Renal cortex interstitium (tissue), 15 donors: ENCODE measurements around the gene FCRL6. TPM values are rescaled to one million over a fixed set of nuclear protein-coding genes. Genes with fewer than 3 reads are reported as not detected.

Experiments used
- DNase-seq, 11 donors: peaks; one replicate each; pipeline ENCODE4 v3.0.0-alpha.2; 2013; ENCODE audit warnings: low read depth in 9 of 11, low spot score in 4 of 11; ENCODE audit errors: extremely low read depth in 1 of 11
- long read RNA-seq, 16 experiments: transcript quantifications; one replicate each; lab custom pipeline, GENCODE V29; 2026
- polyA plus RNA-seq, 3 donors: library from polyadenylated mRNA; unstranded; fragments of 120-200 nt; gene quantifications; one replicate each; pipeline ENCODE4 v1.2.1, GENCODE V29; 2013; ENCODE audit not compliant: insufficient read length in 3 of 3

Gene FCRL6, protein sequence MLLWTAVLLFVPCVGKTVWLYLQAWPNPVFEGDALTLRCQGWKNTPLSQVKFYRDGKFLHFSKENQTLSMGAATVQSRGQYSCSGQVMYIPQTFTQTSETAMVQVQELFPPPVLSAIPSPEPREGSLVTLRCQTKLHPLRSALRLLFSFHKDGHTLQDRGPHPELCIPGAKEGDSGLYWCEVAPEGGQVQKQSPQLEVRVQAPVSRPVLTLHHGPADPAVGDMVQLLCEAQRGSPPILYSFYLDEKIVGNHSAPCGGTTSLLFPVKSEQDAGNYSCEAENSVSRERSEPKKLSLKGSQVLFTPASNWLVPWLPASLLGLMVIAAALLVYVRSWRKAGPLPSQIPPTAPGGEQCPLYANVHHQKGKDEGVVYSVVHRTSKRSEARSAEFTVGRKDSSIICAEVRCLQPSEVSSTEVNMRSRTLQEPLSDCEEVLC
- under 1 TPM; 0.19 to 0.32 (median 0.20) TPM for polyA plus RNA-seq
- long read RNA-seq, donor 1: 0 reads
- long read RNA-seq, donor 2: 0 reads
- long read RNA-seq, donor 3: 0 reads
- long read RNA-seq, donor 4: 0 reads
- long read RNA-seq, donor 5: 0 reads
- long read RNA-seq, donor 6: 0 reads
- long read RNA-seq, donor 7: 0 reads
- long read RNA-seq, donor 8: 0 reads
- long read RNA-seq, donor 9: 0 reads
- long read RNA-seq, donor 10: 0 reads
- long read RNA-seq, donor 11: 0 reads
- long read RNA-seq, donor 12: 0 reads
- long read RNA-seq, donor 13: 0 reads
- long read RNA-seq, donor 14: 0 reads
- long read RNA-seq, donor 15: 0 reads
- long read RNA-seq, donor 16: 0 reads

DNA sequence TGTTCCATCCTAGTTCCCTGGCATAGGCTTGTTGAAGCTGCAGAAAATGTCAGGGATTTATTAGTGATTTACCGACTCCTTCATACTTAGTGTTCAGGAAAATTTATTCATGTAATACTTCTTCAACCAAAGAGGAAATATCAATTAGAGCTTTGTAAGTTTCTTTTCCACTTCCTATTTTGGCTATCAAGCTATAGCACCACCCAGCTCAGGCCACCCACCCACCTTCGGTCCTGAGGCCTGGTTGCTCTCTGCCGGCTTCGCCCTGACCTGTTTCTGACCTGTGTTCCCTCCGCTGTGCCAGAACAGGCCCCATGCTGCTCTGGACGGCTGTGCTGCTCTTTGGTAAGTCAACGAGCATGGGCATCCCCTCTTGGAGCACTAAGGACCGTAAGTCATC, at the start of gene FCRL6:
FCRL6 (plus strand) TSS at position 250 of the 400 bp plus-strand sequence; CDS start at position 315, 65 bp downstream.
- no peak for DNase-seq

DNA sequence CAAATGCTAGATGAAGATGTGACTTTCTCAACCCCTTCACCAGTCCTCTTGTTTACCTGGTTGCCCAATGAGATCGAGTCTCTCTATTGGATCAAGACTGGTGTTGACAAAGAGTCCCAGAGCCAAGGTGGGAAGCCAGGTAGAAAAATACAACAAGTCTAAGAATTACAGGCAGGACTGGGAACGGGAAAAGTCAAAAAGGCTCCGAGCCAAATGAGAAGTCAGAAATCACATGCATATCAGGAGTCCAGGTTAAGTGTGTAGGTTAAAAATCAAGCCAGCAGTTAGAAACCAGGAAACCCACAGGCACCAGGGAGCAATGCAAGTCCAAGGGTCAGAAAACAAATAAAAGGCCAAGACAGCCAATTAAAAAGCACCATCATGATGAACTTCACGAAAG, 48.8 kb upstream of the FCRL6 start:
- DNase-seq: peak in 1 of 11 donors; percentile 11

DNA sequence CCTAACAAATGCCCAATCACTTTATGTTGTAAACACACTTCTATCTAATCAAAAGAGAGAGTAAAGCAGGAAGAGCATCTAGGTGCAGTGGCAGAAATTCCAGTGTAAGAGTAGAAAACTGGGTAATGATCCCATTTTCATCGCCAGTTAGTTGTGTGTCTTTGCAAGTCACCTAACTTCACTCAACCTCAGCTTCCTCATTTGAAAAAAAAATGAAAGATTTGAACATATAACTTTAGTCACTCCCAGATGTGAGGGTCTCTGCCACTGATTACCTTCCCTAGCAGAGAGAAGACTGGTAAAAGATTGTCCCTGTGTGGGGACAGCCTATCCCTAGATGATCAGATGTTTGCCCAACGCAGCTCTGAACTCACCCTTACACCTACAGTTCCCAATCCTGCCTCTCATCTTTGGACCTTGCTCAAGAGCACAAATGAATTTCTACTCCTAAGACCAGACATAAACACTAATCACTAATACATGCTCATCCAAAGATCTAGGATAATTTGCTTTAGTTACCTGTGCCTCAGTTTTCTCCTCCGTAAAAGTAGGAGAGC, 46.6 kb upstream of the FCRL6 start:
- DNase-seq: no peak

DNA sequence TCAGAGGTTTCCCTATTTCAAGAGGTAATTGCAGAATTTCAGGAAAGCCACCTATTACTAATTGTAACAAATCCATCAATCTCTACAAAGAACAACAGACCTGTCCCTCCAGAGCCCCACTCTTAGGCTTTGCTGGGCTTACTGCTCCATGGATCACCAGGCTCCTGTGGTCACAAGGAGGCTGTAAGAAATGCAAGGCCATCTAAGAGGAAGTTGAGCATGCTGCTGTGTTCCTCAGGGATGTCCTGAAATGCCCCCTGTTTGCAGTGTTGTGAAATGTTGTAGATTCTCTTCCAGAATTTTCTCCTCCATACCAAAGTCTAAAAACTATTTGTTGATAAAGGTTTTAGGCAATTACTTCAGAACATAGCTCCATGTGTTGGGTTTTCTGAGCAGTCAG, 45.8 kb upstream of the FCRL6 start:
- DNase-seq: no peak

DNA sequence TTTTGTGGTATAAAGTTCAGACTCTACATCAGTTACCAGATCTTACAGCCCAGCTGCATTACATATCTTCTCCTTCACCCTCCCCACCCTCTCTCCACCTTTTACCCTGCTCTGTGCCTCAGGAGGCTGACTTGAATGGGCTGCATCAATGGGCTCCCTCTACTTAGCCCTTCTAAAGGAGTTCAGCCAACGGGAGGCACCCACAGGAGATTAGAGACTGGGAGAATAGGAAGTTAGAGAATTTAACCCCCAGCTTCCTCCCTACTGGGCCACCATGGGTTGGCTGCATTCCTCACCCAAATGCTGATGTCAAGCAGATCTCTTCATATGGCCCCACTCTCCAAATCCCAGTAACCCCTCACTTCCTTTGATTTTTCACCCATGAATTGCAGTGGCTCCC, 38.5 kb upstream of the FCRL6 start:
- DNase-seq: no peak

DNA sequence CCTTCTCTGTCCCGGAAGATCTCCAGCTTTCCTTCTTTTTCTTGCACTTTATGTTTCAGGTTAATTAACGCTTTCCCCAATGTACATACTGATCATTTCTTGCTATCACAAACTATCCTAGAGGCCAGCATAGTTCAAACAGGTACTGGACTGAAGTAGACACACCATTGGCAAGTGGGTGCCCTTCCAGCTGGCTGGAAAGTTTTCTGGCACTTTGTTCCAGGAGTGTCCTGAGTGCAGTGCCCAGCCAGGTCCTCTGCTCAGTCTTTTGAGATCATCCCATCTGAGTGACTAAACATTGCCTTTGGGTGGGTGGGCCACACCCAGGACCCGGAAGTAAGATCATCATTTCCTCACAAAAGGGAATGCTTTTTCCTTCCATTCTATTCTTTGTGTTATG, 36.4 kb upstream of the FCRL6 start:
- no peak for DNase-seq

DNA sequence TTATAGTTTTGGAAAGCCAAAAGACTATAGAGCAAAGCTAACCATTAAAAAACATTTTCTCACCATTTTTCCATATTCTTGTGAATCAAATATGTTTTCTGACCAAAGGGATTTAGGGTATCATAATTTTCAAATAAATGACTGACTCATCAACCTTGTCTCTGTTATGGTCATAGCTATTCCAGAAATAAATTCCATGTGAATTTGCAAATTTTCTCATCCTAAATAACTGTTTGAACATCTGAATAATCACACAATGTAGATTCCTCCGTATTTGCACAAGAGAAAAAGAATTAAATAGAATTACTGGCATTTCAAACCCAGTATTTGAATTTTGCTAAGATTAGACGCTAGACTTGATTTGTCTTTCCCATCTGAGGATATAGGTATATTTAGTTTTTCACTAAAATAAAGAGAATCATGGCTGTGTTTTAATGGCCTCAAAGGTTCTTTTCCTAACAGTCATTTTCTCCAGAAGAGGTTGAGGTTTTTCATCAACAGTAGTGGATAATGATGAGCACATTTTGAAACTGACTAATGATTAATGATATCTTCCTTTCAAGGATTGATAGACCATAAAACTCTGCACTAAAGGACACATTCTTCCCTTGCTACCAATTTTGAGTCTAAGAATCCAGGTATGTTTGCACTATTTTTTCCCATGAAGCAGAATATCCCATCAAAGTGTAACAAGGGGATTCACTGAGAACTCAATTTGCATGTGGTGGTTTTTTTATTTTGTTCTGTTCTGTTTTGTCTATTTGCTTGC, 30.8 kb upstream of the FCRL6 start:
- DNase-seq: no peak

DNA sequence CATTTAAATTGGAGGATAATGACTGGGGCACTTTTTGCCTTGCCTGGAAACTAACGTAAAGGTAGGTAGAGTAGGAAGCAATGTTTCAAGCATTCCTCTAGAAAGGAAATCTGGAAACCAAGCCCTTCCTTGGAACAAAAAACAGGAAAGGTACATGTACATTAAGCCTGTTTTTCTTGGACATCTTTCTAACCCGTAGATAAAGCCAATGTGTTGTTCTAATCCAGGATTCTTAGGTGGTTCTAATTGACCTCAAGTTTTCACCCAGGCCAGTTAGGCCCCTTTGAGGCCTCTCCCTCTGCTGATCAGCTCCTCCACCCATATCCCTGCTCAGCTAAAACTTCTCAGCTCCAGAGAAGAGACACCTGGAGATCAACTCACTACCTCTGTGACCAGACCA, 27.7 kb upstream of the FCRL6 start:
- DNase-seq: no peak

DNA sequence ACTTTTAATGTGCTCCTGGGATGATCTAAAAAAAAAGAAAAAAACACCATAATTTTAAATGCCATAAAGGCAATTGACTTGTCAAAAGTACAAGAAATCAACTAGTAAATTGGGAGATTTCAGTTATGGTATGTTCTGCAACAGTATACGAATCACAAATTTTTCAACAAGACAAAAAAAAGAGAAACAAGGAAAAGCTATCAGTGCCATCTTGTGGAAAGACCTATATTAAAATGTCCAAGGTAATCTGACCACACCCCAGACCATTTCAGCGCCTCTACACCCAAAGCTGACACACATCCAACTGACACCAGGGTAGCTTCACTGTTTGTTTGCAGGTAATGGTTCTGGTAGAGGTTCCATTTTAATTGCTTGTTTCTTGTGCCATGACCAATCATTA, 26.4 kb upstream of the FCRL6 start:
- no peak for DNase-seq

DNA sequence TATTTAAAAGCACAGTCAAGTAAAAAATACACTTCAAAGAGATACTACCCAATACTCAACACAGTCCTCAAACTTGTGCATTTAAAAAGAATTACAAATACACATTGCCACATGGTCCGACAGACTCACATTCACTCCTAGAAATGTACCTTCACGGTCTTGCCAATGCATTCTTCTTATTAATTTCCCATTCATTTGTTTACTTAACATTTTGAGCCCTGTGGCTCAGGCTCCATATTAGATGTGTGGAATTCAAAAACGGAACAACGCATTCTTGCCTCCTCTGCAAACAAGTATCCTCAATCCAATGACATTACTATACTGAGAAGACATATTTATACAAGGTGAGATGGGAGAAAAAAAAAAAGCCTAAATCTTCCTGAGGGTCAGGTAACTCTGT, 23.9 kb upstream of the FCRL6 start:
- DNase-seq: no peak

DNA sequence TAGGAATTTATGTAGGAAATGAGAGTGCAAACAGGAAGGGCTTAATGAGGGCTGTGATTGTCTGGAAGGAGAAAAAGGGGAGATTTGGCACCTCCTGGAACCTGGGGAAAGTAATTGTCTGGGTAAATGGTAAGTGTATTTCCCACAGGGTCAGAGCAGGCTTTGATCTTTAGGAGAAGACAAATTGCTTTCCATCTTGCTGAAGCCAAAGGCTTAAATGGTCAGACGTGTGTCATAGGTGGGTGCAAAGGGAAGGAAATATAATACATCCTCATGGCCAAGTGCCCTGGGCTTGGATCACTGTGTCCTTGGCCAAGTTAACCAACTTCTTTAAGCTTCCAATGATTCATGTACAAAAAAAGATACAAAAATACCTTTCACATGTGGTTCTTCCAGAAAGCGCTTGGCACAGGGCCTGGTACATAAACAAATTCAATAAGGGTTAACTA, 22.7 kb upstream of the FCRL6 start:
- no peak for DNase-seq

DNA sequence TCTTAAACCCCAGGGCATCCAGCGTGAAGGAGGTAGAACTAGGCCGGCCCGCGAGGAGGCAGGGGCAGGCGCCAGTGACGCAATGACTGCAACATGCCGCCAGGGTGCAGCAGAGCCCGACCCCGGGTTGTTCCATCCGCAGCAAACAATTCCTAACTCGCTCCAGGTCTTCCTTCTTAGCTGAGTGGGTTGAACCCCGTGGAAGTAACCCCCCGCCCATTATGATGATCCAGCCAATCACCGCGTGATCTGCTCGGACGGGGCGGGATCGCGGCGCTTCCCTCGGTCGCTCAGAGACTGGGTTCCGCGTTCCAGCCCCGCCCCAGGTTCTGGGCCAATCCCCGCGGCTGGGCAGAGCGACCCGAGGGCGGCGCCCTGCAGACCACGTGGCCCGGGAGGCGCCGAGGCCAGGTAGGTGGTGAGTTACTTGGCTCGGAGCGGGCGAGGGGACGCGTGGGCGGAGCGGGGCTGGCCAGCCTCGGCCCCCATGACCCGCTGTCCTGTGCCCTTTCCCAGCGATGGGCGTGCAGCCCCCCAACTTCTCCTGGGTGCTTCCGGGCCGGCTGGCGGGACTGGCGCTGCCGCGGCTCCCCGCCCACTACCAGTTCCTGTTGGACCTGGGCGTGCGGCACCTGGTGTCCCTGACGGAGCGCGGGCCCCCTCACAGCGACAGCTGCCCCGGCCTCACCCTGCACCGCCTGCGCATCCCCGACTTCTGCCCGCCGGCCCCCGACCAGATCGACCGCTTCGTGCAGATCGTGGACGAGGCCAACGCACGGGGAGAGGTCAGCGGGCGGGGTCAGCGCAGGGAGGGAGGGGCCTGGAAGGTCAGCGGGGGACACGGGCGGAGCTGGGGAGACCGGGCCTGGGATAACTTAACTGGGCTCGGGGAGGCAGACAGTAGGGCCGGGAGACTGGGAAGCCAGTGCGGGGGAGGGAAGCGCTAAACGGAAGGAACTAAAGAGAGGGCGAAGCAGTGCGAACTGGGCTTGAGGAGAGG, 21.3 kb upstream of the FCRL6 start, which contains the start of gene DUSP23:
DUSP23 (plus strand) TSS at position 380 of the 1,000 bp plus-strand sequence; CDS start at position 519, 139 bp downstream.
- DNase-seq: peak; percentile 88 to 96 (median 94)

DNA sequence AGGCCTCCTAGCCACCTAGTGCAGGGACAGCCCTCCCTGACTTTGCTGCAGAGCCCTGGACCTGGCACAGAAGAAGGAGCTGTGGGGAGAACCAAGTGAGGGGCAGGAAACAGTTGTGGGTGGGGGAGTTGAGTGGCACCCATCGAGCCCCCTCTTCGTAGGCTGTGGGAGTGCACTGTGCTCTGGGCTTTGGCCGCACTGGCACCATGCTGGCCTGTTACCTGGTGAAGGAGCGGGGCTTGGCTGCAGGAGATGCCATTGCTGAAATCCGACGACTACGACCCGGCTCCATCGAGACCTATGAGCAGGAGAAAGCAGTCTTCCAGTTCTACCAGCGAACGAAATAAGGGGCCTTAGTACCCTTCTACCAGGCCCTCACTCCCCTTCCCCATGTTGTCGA, 20.2 kb upstream of the FCRL6 start:
- no peak for DNase-seq

DNA sequence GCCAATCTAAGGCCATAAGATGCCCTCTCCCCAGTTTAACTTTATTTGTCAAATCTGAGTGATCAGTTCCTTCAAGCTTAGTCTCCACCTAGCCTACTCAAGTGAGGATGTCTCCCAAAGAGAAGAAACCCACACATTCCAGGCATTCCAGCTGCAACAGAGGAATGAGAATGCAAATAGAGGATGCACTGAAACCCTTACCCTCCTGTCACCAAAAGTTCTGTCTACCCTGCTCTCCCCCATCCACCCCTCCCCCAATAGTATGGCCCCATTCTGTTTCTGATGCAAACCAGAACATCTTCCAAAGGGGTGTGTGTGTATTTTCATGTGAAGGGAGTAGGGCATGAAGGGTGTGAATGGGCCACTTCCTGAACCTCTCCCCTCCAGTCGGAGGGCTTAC, 18.4 kb upstream of the FCRL6 start:
- DNase-seq: no peak

DNA sequence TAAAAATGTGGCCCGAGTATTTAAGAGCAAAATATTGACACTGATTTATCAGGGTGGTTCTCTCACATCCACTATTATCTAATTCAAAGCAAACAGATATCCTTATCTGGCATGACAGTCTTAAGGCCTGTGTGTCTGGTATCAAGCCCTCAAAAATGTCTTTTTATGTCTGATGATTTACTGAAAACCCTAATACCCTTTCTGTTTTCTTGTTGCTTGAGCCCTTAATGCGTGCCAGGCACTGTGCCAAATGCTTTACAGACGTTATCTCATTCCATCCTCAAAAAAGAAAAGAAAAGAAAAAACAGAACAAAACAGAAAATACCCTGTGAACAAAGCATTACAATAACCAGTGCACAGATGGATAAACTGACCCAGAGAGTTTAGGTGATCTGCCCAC, 15.7 kb upstream of the FCRL6 start:
- no peak for DNase-seq

DNA sequence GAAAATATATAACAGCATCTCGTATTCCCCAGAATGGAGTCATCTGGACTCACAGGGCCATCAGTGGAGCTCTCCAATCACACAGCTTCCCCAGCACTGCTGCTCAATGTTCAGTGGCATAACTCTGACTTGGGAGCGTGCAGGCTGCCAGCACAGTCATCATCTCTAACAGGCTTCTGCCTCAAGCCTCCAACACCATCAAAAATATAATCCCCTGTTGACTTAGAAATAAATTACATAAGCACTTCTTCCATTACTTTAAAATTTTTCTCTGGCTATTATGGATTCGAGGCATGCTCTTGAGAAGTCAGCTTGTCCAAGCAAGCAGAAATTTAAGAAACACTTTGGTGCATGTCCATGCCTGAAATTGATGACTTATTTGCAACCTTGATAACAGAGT, 15.2 kb upstream of the FCRL6 start:
- no peak for DNase-seq

DNA sequence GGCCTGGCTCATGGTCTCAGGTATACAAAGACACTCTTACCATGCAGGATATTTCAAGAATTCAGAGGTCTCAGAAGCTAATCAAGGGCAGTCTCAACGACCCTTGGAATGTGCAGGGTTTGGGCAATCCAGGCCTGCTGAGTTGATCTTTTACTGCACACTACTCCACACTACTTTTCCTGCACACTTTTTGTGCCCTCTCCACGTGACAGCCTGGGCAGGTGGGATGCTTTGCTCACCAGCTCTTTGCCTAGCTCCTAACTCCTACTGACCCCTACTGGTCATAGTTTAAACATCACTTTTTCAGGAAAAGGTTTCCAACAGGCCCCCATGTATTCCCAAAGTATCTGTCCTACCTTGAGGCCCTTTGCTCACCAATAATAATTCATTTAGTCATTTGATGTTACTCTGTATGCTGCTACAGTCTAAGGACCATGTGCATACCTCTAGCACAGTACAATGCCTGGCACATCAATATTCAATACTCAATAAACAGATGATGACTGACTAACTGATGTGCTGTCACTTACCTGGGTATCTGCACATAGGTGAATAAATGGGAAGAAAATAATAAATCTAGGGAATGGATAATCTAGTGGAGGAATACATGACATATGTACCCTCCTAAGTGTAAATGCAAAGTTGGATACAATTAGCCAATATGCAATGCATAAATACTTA, 11.8 kb upstream of the FCRL6 start:
- peak in 6 of 11 donors; percentile 4 to 48 (median 20) for DNase-seq
